Stimulated activated CD4-positive, alpha-beta T cell treated with anti-CD3 and anti-CD28 coated beads, TNF-alpha, amount 100 ng/mL, for 1 hour (primary cell): Measurements from ENCODE around the gene MPG.

Experiments used
- DNase-seq, 3 donors: peaks; one replicate each; pipeline ENCODE4 v3.0.0-alpha.2; 2020; ENCODE audit warnings: low read depth in 3 of 3, low spot score in 1 of 3

MPG gene

GRCh38 chr16:50769-51591 lies 27.0 kb upstream of the MPG start:
- DNase-seq = no peak

- peak; percentile 94 to 97 (median 95) for DNase-seq
Observed at GRCh38 chr16:53346-54236, 24.4 kb upstream of the MPG start, which contains the start of the genes POLR3K and SNRNP25. POLR3K (minus strand) TSS chr16:53608; CDS start chr16:53586, 22 bp downstream. SNRNP25 (plus strand) TSS chr16:53828; CDS start chr16:54017, 189 bp downstream.

DNA sequence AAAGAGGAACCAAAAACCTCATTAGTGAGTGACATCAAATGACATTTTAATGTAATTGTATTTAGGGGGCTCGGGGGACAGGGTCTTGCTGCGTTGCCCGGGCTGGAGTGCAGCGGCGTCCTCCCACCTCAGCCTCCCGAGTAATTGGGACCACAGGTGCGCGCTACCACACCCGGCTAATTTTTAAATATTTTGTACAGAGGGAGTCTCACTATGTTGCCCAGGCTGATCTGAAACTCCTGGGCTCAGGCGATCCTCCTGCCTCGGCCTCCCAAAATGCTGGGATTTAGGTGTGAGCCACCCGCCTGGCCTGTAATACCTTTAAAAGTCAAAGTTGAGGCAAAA lies 23.8 kb upstream of the MPG start:
- DNase-seq = no peak

DNA sequence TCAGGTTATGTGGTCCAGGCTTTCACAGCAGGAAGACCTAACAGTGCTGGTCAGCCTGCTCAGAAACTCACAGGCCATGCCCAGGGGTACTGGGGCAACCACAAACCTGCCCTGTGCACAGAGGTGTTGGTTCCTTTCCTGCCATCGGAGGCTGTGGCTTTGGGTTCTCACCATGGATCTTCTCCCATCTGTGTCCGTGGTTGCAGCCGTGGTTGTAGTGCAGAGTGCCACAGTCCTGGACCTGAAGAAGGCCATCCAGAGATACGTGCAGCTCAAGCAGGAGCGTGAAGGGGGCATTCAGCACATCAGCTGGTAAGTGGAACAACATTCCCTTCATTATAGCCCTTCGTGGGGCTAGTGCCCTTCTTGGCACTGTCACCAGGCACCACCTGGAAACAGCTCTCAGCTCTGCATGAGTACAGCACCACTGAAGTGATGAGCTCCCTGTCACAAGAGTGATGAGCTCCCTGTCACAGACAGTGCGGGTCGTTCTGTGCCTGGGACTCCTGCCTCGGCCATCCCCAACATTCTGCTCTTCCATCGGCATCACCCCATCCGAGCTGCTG lies 22.4 kb upstream of the MPG start:
- DNase-seq = no peak

- DNase-seq = no peak
Observed at GRCh38 chr16:56231-56927, 21.6 kb upstream of the MPG start.

DNA sequence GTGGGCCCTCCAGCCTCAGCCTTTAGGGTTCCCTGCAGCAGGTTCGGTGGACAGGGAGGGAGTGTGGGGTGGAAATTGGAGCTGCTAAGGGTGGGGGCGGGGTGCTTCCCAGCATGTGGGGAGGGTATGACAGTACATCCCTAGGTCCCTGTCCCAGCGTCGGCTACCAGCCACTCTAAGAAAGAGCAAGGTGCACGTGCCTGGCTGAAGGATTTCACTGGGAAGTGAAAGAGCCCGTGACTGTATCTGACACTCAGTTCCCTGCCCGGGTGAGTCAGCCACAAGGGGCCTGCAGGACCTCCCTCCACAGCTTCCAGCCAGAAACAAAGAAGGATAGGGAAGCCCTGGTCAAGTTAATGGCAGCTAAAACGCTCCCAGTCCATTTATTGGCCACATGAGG lies 20.3 kb upstream of the MPG start:
- no peak for DNase-seq

DNA sequence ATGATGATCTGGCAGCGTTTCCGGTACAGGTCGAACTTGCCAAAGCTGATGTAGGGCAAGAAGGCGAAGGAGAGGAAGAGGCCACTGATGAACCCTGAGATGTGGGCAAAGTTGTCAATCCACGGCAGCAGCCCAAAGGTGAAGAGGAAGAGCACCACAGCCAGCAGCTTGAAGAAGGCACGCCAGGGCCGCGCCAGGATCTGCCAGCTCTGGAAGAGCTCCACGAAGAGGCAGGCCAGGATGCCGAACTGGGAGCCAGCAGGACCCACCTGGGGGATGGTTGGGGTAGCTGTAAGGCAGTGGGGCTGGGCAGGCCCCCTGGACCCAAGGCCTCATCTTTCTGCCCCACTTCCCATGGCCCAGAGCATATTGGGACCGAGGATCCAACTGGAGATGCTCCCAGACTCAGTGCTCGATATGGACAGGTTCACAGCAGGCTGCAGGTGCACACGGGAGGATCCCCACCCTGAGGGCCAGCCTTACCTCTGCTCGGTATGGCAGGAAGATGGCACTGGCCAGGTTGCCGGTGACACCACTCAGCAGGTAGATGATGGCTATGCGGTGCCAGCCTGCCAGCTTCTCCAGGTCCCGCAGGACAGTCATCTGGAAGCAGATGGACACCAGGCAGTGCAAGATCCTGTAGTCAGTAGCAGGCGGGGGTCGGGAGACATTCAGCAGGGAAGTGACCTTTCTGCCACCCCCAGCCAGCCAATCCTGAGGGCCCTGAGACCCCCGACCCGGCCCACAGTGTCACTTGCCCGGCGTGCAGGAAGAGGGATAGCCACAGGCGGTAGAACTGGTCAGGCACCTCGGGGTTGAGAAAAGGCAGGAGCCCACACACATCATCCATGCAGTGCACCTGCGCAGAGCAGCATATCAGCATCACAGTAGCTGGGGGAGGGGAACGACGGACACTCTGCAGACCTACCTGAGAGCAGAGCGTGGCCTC lies 19.3 kb upstream of the MPG start:
- no peak for DNase-seq

GRCh38 chr16:59440-60059 lies 18.5 kb upstream of the MPG start:
- no peak for DNase-seq

DNA sequence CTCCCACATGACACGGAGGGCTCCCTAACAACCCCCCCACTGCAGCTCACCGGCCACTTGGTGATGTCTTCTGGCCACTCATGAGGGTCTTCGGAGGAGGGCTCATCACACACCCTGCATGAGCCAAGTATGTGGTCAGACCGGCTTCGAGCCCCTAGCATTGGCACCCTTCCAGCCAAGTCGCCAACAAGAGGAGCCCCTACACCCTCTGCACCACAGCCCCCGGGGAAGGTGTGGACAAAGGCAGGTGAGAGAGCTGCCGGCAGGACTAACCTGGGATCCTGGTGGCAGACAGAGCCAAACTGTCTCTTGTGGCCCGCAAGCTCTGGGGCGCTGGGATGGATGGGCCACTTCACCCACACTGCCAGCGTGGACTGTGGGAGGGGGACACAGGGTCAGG lies 17.9 kb upstream of the MPG start:
- DNase-seq = no peak

DNA sequence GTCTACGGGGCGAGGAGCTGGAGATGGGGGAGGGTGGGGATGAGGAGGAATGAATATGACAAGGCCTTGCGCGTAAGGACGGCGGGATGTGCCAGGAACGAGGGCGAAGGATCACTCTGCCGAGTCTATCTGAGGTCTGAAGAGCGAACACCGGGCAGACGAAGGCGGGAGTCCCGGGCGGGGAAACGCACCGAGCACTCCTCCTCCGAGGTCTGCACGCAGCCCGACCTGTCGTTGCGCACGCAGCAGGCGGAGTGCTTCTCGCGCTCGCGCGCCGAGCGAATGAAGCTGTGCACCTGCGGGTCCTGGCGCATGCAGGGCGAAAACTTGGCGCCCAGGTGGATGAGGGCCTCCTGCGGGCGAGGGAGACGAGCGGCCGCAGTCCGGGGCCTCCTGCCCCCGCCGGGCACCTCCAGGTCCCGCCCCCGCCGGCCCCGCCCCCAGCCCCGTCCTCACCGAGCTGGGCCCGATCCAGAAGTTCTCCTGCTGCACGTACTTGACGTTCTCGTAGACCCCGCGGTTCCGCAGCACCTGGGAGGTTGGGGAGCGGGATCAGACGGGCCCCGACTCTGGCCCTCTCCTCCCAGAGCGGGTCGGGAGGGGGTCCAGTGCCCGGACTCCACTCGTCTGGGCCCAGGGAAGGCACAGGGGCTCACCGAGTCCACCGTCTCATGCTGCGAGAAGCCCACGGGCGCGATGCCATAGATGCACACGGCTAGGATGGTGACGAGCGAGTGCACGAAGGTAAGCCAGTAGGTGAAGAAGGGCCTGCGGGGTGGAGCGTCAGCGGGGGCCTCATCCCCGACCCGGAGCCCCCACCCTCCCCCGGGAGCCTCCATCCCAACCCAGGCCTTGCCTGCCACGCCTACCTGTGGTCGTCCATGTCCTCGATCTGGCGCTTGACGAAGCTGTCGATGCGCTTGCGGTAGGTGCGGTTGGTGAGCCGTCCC lies 16.8 kb upstream of the MPG start:
- DNase-seq = no peak

DNA sequence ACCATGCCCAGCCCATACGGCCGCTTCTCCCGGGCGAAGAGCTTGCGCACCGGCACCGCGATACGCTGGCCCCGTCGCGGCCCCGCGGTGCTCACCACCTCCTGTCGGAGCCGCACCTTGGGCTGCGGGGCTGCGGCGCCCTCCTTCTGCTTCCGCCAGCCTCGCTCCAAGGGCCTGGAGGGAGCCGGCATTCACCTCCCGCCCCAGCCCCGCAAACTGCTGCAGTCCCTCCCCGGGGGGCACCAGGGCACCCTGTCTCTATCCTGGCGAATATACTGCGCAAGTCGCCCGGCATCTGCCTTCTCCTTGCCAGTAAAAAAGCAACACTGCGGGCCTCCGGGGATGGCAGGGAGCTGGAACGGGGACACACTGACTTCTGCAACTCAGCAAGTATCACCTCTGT lies 16.1 kb upstream of the MPG start:
- no peak for DNase-seq

DNA sequence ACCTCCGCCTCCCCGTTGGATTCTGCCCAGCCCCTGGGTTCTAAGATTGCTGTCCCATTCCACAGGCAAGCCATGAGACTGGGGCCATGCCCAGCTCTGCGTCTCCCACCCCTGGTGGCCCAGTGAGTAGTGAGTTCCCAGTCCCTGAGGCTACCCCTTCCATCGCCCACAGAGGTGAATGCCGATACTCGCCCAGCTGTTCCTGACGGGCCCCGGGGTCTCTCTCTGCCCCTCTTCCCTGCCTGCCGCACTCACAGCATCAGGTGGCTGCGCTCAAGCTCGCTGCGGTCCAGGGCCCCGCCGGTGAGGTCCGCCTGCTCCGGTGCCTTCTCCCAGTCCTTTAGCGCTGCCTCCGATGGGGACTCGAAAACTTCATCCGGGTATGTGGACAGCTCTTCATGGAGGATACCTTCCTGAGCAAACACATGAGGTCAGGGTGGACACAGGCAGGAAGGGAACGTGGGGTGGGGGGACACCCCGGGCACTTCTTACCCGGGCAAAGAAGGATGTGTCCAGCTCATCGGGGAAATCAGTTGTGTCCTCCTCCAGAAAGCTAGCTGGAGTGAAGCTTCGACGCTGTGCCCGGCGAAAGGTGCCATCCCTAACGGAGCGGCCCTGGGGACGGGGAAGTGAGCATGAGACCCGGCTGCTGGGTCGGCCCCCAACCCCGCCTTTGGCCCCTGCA lies 15.6 kb upstream of the MPG start:
- DNase-seq = no peak

DNA sequence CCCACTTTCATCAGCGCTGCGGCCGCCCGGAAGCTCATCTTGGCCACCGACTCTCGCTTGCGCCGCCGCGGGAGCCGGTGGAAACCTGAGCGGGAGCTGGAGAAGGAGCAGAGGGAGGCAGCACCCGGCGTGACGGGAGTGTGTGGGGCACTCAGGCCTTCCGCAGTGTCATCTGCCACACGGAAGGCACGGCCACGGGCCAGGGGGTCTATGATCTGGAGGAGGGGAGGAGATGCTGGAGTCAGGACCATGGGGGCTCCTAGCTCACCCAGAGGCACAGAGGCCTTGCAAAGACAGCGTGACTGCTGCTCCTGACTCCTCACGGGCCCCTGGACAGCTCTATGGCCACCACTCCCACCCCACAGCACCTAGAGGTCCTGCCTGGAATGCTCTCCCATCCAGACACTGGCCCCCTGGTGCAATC lies 15.0 kb upstream of the MPG start:
- no peak for DNase-seq

DNA sequence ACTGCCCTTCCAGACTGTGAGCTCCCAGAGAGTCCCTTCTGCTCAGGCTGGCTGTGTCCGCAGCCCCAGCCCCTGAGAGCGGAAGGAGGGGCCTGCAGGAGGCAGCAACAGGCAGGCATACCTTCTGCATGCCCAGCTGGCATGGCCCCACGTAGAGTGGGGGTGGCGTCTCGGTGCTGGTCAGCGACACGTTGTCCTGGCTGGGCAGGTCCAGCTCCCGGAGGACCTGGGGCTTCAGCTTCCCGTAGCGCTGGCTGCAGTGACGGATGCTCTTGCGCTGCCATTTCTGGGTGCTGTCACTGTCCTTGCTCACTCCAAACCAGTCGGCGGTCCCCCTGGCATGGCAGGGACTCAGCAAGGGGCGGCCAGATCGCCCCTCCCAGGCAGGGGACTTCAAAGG lies 14.6 kb upstream of the MPG start:
- no peak for DNase-seq

- no peak for DNase-seq
Observed at GRCh38 chr16:63998-64913, 13.8 kb upstream of the MPG start.

GRCh38 chr16:64914-65255 lies 13.1 kb upstream of the MPG start:
- no peak for DNase-seq

GRCh38 chr16:65745-66144 lies 12.3 kb upstream of the MPG start:
- peak; percentile 45 to 82 (median 75) for DNase-seq
